Fibroblast of the aortic adventitia (primary cell): ENCODE measurements around the gene MYL5. TPM values are rescaled to one million over a fixed set of nuclear protein-coding genes. Genes with fewer than 3 reads are reported as not detected.

ENCODE experiments used
- DNase-seq: peaks from one replicate; pipeline ENCODE4 v3.0.0-alpha.2; 2010; ENCODE audit warnings: low read depth
- H3K4me3 ChIP-seq: 2 replicates; pipeline ENCODE4 v1.5.1; 2011; ENCODE audit warnings: low read depth, mild to moderate bottlenecking, control low read depth, low read length, moderate library complexity
- total RNA-seq: library from RNA; depleted of rRNA; stranded (reverse); fragments of >200 nt; gene quantifications from 2 replicates; pipeline ENCODE4 v1.2.3, GENCODE V29; 2012; ENCODE audit warnings: low replicate concordance
- TF ChIP-seq, protein P1 (sequence below): IDR thresholded peaks from 2 replicates; pipeline ENCODE4 v1.5.1; 2011; ENCODE audit warnings: mild to moderate bottlenecking, low read length, control low read depth, inconsistent platforms; ENCODE audit not compliant: insufficient read depth

The MYL5 gene
- total RNA-seq, 1 donor: 20.4 TPM

DNA sequence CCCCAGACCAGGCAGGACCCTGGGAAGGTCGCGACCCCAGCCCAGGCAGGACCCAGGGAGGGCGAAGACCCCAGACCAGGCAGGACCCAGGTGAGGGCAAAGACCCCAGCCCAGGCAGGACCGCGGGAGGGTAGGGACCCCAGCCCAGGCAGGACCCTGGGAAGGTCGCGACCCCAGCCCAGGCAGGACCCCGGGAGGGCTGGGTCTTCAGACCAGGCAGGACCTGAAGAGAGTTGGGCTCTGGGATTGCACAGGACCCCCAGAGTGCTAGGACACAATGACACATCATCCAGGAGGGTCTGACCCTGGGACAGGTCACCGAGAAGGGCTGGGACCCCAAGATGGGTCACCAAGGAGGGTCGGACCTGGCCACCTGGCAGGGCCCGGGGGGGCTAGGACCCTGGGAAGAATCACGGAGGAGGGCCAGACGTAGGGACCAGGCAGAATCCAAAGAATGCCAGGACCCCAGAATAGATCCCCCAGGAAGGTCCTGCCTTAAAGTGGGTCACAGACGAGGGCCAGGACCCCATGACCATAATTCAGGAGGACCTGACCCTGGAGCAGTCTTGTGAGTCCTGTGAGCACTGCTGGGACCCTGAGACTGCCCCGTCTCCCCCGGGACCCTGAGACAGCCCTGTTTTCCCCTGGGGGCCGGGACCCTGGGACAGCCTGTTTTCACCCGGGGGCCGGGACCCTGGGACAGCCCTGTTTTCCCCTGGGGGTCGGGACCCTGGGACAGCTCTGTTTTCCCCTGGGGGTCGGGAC lies 32.7 kb downstream of the MYL5 start:
- no peak for DNase-seq
- peak overlapping the region; percentile 78 for H3K4me3 ChIP-seq

DNA sequence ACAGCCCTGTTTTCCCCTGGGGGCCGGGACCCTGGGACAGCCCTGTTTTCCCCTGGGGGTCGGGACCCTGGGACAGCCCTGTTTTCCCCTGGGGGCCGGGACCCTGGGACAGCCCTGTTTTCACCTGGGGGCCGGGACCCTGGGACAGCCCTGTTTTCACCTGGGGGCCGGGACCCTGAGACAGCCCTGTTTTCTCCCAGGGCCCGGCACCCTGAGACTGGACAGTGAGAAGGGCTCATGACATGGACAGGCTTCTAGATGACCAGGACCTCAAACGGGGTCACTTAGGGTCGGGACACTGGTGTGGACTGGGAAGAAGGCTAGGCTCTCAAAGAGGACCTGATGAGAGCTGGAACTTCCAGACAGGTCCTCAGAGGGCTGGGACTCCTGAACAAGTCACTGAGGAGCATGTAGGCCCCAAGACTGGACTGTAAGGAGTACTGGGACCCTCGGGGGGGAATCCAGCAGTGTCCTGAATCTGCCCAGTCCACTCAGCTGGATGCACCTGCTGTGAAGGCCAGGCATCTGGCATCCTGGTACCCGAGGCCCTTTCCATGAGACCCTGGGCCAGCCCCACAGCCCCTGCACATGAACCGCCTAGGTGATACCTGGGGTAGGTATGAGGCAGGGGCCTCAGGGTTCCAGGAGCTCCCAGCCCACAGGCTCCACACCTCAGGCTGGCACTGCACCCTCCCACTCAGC lies 33.7 kb downstream of the MYL5 start:
- TF ChIP-seq, protein P1, sequence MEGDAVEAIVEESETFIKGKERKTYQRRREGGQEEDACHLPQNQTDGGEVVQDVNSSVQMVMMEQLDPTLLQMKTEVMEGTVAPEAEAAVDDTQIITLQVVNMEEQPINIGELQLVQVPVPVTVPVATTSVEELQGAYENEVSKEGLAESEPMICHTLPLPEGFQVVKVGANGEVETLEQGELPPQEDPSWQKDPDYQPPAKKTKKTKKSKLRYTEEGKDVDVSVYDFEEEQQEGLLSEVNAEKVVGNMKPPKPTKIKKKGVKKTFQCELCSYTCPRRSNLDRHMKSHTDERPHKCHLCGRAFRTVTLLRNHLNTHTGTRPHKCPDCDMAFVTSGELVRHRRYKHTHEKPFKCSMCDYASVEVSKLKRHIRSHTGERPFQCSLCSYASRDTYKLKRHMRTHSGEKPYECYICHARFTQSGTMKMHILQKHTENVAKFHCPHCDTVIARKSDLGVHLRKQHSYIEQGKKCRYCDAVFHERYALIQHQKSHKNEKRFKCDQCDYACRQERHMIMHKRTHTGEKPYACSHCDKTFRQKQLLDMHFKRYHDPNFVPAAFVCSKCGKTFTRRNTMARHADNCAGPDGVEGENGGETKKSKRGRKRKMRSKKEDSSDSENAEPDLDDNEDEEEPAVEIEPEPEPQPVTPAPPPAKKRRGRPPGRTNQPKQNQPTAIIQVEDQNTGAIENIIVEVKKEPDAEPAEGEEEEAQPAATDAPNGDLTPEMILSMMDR: no peak
- peak overlapping the region; percentile 25 for H3K4me3 ChIP-seq
- no peak for DNase-seq

More for the DNA sequence above, 32.7 kb downstream of the MYL5 start:
- TF ChIP-seq, protein P1: no peak

DNA sequence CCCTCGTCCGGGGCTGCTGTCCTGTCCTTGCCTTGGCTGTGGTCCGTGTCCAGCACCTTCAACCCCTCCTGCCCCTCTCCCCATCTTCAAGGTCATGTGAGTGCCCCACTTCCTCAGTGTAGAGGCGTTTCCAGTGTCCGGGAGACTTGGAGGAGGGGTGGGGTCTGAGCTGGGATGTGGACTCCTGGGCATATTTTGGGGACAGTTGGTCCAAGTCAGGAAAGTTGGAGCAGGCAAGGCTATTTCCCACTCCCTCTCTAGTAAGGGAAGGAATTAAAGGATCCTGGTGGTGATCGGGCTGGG lies 34.2 kb downstream of the MYL5 start:
- H3K4me3 ChIP-seq: peak overlapping the region; percentile 25
- no peak for DNase-seq
- TF ChIP-seq, protein P1: no peak

DNA sequence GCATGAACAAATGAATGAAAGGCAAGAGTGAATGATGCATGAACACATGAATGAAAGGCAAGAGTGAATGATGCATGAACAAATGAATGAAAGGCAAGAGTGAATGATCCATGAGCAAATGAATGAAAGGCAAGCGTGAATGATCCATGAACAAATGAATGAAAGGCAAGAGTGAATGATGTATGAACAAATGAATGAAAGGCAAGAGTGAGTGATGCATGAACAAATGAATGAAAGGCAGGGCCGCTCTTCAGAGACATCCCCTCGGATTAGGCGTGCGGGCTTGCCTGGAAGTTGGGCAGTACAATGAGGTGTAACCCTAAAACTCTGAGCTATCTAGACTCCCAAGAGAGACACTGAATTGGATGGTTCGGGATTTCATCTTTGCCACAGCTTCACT lies 35.0 kb downstream of the MYL5 start:
- no peak for DNase-seq
- TF ChIP-seq, protein P1: no peak
- H3K4me3 ChIP-seq: no peak overlapping the region

DNA sequence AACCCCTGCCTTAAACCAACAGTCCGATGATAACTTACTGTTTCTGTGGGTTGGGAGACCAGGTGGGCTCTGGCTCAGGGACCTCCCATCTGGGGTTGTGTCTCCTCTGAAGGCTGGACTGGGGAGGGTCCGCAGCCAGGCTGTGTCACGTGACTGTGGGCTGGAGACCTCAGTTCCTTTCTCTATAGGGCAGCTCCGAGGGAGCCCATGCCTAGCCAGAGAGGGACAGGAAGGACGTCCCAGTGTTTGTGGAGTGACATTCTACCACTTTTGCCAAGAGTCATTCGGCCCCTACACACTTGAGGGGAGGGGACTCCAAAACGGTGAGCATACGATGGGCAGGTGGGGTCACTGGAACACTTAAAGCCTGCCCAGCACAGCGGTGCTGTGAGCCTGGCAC lies 35.8 kb downstream of the MYL5 start:
- TF ChIP-seq, protein P1: no peak
- H3K4me3 ChIP-seq: no peak overlapping the region

DNA sequence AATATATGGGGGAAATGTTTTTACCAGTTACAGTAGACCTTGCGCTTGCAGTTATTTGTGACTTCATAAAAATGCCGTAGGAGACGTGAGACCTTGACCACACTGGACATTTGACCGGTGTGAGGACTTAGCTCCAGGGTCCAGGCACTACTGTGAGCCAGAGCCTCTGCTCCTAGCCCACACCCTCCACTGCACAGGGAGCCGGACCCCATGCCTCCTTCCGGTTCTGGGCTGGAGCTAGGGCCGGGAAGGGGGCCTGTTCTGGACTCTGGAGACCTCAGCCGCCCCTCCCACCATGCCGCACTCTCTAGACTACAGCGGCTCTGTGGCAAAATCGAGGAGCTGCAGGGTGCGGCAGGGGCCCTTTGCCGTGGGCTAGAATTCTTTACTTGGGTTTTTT lies 36.6 kb downstream of the MYL5 start:
- no peak for DNase-seq
- TF ChIP-seq, protein P1: no peak
- no peak overlapping the region for H3K4me3 ChIP-seq

More for the DNA sequence above, 35.8 kb downstream of the MYL5 start:
- DNase-seq: no peak
